ENCODE data around the gene TRIM14.
A peak's percentile ranks its signal among the peaks of the same experiment; 100 is the strongest.

Gene TRIM14

GRCh38 chr9:98118640-98119601 is at the start of gene TRIM14:
Gene TRIM14, minus strand, starts transcription at chr9:98119222. Its CDS starts 34 bp downstream, at chr9:98119188.
- peak; percentile 42 for DNase-seq

- no peak for DNase-seq
Observed at GRCh38 chr9:98168153-98168780, 49.2 kb upstream of the TRIM14 start.

- DNase-seq, result no peak
Observed at GRCh38 chr9:98164912-98165311, 45.9 kb upstream of the TRIM14 start.

GRCh38 chr9:98162613-98163012 is 43.6 kb upstream of the TRIM14 start:
- no peak for DNase-seq

- DNase-seq, result no peak
Observed at GRCh38 chr9:98161851-98162250, 42.8 kb upstream of the TRIM14 start.

- no peak for DNase-seq
Observed at GRCh38 chr9:98159790-98160189, 40.8 kb upstream of the TRIM14 start.

- DNase-seq, result no peak
Observed at GRCh38 chr9:98159301-98159700, 40.3 kb upstream of the TRIM14 start.

GRCh38 chr9:98158071-98158831 is 39.2 kb upstream of the TRIM14 start:
- no peak for DNase-seq

- no peak for DNase-seq
Observed at GRCh38 chr9:98157372-98157771, 38.4 kb upstream of the TRIM14 start.

- DNase-seq, result no peak
Observed at GRCh38 chr9:98154678-98155077, 35.7 kb upstream of the TRIM14 start.

GRCh38 chr9:98152526-98152925 is 33.5 kb upstream of the TRIM14 start:
- no peak for DNase-seq

GRCh38 chr9:98150721-98151120 is 31.7 kb upstream of the TRIM14 start:
- no peak for DNase-seq

- DNase-seq, result no peak
Observed at GRCh38 chr9:98150164-98150563, 31.1 kb upstream of the TRIM14 start.

- DNase-seq, result no peak
Observed at GRCh38 chr9:98149422-98149821, 30.4 kb upstream of the TRIM14 start.

GRCh38 chr9:98148486-98148885 is 29.5 kb upstream of the TRIM14 start:
- no peak for DNase-seq

GRCh38 chr9:98147582-98147981 is 28.6 kb upstream of the TRIM14 start:
- no peak for DNase-seq

- DNase-seq, result no peak
Observed at GRCh38 chr9:98146101-98146991, 27.3 kb upstream of the TRIM14 start.

- DNase-seq, result no peak
Observed at GRCh38 chr9:98144631-98145030, 25.6 kb upstream of the TRIM14 start.

GRCh38 chr9:98144076-98144475 is 25.1 kb upstream of the TRIM14 start:
- no peak for DNase-seq

- DNase-seq, result no peak
Observed at GRCh38 chr9:98142925-98143481, 24.0 kb upstream of the TRIM14 start.

GRCh38 chr9:98142182-98142907 is 23.3 kb upstream of the TRIM14 start:
- DNase-seq, result no peak

All from CD4-positive, alpha-beta T cell treated with Interleukin-4 for 4 hours (primary cell).